ENCODE data around the gene TTC28.

GRCh38 chr22:27983361-27983791, 696.3 kb downstream of the TTC28 start:
- TF ChIP-seq CTCF (IDR thresholded peaks at IDR 0.05; ENCODE audit: poor library complexity, severe bottlenecking) (no peak), POLR2AphosphoS5 (IDR thresholded peaks at IDR 0.05) (no peak), RAD21 (conservative IDR thresholded peaks at IDR 0.05) (no peak)

All from neural cell (in vitro differentiated cells).